ENCODE data around the gene MRPS7.

MRPS7 gene

DNA sequence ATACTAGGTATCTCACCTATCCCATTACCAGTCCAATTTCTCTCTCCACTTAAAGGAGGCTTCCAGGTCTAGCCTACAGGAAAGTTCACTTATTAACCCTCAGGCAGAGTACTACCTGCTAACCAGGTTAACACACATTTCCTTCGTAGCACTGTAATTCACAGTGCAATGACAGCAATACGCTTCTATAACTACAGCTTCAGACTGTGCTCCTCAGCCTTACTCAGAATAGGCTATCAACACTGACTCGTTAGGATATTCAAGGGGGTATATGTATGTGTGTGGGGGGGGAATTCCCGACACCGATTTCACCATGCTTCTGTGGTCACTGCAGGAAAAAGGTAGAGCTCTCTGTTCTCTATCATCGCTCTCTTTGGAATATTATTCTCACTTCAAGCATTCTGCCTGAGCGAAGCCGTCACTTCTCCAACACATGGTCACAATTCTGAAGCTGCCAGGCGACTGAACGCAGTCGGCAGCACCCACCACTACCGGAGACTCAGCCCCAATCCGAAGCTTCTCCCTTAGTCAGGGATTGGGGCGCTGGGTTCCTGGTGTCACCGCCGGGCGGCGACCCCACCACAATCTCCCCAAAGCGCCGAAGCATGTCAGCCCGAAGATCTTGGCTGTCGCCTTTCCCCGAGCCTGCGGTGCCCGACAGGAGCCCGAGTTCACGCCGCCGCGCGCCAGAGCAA, 891 bp upstream of the MRPS7 start:
- no peaks in the 10 kb centered on the region for H3K9me3 ChIP-seq (ENCODE audit: control insufficient read depth, low read length)
- peaks cover 13% of the 10 kb centered on the region for H3K4me1 ChIP-seq (ENCODE audit: control insufficient read depth, insufficient read depth, low read length, poor library complexity, severe bottlenecking)
- H3K4me3 ChIP-seq (ENCODE audit: insufficient read depth, low read depth, low read length, poor library complexity, severe bottlenecking): peak overlapping the region; percentile 83
- peak in 2 of 3 donors; percentile 27 to 34 for DNase-seq
- peaks cover 14% of the 10 kb centered on the region for H3K36me3 ChIP-seq (ENCODE audit: control insufficient read depth, insufficient read depth, low read length)
- H3K27me3 ChIP-seq (replicated peaks; ENCODE audit: control insufficient read depth, insufficient read depth, low read length, poor library complexity, severe bottlenecking): no peaks in the 10 kb centered on the region
- H3K27ac ChIP-seq (ENCODE audit: insufficient read depth, low read length, poor library complexity, severe bottlenecking): peak overlapping the region; percentile 96

- Histone ChIP-seq H3K9me3 (ENCODE audit: control insufficient read depth, low read length) (no peaks in the 10 kb centered on the region), H3K27ac (ENCODE audit: insufficient read depth, low read length, poor library complexity, severe bottlenecking) (peak overlapping the region; percentile 96), H3K27me3 (replicated peaks; ENCODE audit: control insufficient read depth, insufficient read depth, low read length, poor library complexity, severe bottlenecking) (no peaks in the 10 kb centered on the region), H3K4me1 (ENCODE audit: control insufficient read depth, insufficient read depth, low read length, poor library complexity, severe bottlenecking) (peaks cover 13% of the 10 kb centered on the region), H3K36me3 (ENCODE audit: control insufficient read depth, insufficient read depth, low read length) (peaks cover 27% of the 10 kb centered on the region), H3K4me3 (ENCODE audit: insufficient read depth, low read depth, low read length, poor library complexity, severe bottlenecking) (peak overlapping the region; percentile 83)
- DNase-seq: no peak
Measured at GRCh38 chr17:75262112-75262606, 480 bp downstream of the MRPS7 start.

GRCh38 chr17:75263055-75263454, 1.4 kb downstream of the MRPS7 start:
- H3K4me1 ChIP-seq (ENCODE audit: control insufficient read depth, insufficient read depth, low read length, poor library complexity, severe bottlenecking): peaks cover 13% of the 10 kb centered on the region
- no peaks in the 10 kb centered on the region for H3K27me3 ChIP-seq (replicated peaks; ENCODE audit: control insufficient read depth, insufficient read depth, low read length, poor library complexity, severe bottlenecking)
- no peaks in the 10 kb centered on the region for H3K9me3 ChIP-seq (ENCODE audit: control insufficient read depth, low read length)
- DNase-seq: no peak
- no peak overlapping the region for H3K4me3 ChIP-seq (ENCODE audit: insufficient read depth, low read depth, low read length, poor library complexity, severe bottlenecking)
- peaks cover 27% of the 10 kb centered on the region for H3K36me3 ChIP-seq (ENCODE audit: control insufficient read depth, insufficient read depth, low read length)
- H3K27ac ChIP-seq (ENCODE audit: insufficient read depth, low read length, poor library complexity, severe bottlenecking): no peak overlapping the region

GRCh38 chr17:75265614-75266315, 4.1 kb downstream of the MRPS7 start:
- Histone ChIP-seq H3K4me1 (ENCODE audit: control insufficient read depth, insufficient read depth, low read length, poor library complexity, severe bottlenecking) (peaks cover 9% of the 10 kb centered on the region), H3K27me3 (replicated peaks; ENCODE audit: control insufficient read depth, insufficient read depth, low read length, poor library complexity, severe bottlenecking) (no peaks in the 10 kb centered on the region), H3K9me3 (ENCODE audit: control insufficient read depth, low read length) (no peaks in the 10 kb centered on the region), H3K4me3 (ENCODE audit: insufficient read depth, low read depth, low read length, poor library complexity, severe bottlenecking) (no peak overlapping the region), H3K27ac (ENCODE audit: insufficient read depth, low read length, poor library complexity, severe bottlenecking) (no peak overlapping the region), H3K36me3 (ENCODE audit: control insufficient read depth, insufficient read depth, low read length) (peaks cover 27% of the 10 kb centered on the region)
- no peak for DNase-seq

- Histone ChIP-seq H3K4me3 (ENCODE audit: insufficient read depth, low read depth, low read length, poor library complexity, severe bottlenecking) (no peak overlapping the region), H3K9me3 (ENCODE audit: control insufficient read depth, low read length) (no peaks in the 10 kb centered on the region), H3K36me3 (ENCODE audit: control insufficient read depth, insufficient read depth, low read length) (peaks cover 27% of the 10 kb centered on the region), H3K4me1 (ENCODE audit: control insufficient read depth, insufficient read depth, low read length, poor library complexity, severe bottlenecking) (peaks cover 9% of the 10 kb centered on the region), H3K27ac (ENCODE audit: insufficient read depth, low read length, poor library complexity, severe bottlenecking) (no peak overlapping the region), H3K27me3 (replicated peaks; ENCODE audit: control insufficient read depth, insufficient read depth, low read length, poor library complexity, severe bottlenecking) (no peaks in the 10 kb centered on the region)
- DNase-seq: no peak
Measured at GRCh38 chr17:75266316-75267152, 4.9 kb downstream of the MRPS7 start.

DNA sequence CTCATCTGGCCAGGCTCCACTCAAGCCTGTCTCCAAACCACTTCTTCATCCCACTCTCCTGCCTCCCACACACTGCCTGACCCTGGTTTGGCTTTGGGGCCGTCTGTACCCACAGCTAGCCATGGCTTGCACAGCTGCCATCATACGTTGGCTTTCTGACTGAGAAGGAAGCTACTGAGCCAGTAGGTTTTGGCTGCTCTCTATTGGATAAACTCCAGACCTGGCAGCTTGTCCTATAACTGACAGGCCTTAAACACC, 5.4 kb downstream of the MRPS7 start:
- DNase-seq: no peak
- no peaks in the 10 kb centered on the region for H3K9me3 ChIP-seq (ENCODE audit: control insufficient read depth, low read length)
- H3K27ac ChIP-seq (ENCODE audit: insufficient read depth, low read length, poor library complexity, severe bottlenecking): no peak overlapping the region
- H3K4me1 ChIP-seq (ENCODE audit: control insufficient read depth, insufficient read depth, low read length, poor library complexity, severe bottlenecking): peaks cover 14% of the 10 kb centered on the region
- no peak overlapping the region for H3K4me3 ChIP-seq (ENCODE audit: insufficient read depth, low read depth, low read length, poor library complexity, severe bottlenecking)
- no peaks in the 10 kb centered on the region for H3K27me3 ChIP-seq (replicated peaks; ENCODE audit: control insufficient read depth, insufficient read depth, low read length, poor library complexity, severe bottlenecking)
- peaks cover 27% of the 10 kb centered on the region for H3K36me3 ChIP-seq (ENCODE audit: control insufficient read depth, insufficient read depth, low read length)

- peaks cover 19% of the 10 kb centered on the region for H3K4me1 ChIP-seq (ENCODE audit: control insufficient read depth, insufficient read depth, low read length, poor library complexity, severe bottlenecking)
- H3K4me3 ChIP-seq (ENCODE audit: insufficient read depth, low read depth, low read length, poor library complexity, severe bottlenecking): no peak overlapping the region
- peaks cover 27% of the 10 kb centered on the region for H3K36me3 ChIP-seq (ENCODE audit: control insufficient read depth, insufficient read depth, low read length)
- H3K27me3 ChIP-seq (replicated peaks; ENCODE audit: control insufficient read depth, insufficient read depth, low read length, poor library complexity, severe bottlenecking): no peaks in the 10 kb centered on the region
- H3K9me3 ChIP-seq (ENCODE audit: control insufficient read depth, low read length): no peaks in the 10 kb centered on the region
- DNase-seq: no peak
- H3K27ac ChIP-seq (ENCODE audit: insufficient read depth, low read length, poor library complexity, severe bottlenecking): no peak overlapping the region
Measured at GRCh38 chr17:75267411-75268232, 5.9 kb downstream of the MRPS7 start.

- no peaks in the 10 kb centered on the region for H3K27me3 ChIP-seq (replicated peaks; ENCODE audit: control insufficient read depth, insufficient read depth, low read length, poor library complexity, severe bottlenecking)
- peaks cover 20% of the 10 kb centered on the region for H3K36me3 ChIP-seq (ENCODE audit: control insufficient read depth, insufficient read depth, low read length)
- H3K4me1 ChIP-seq (ENCODE audit: control insufficient read depth, insufficient read depth, low read length, poor library complexity, severe bottlenecking): peaks cover 20% of the 10 kb centered on the region
- no peaks in the 10 kb centered on the region for H3K9me3 ChIP-seq (ENCODE audit: control insufficient read depth, low read length)
- H3K27ac ChIP-seq (ENCODE audit: insufficient read depth, low read length, poor library complexity, severe bottlenecking): peak overlapping the region; percentile 86
- H3K4me3 ChIP-seq (ENCODE audit: insufficient read depth, low read depth, low read length, poor library complexity, severe bottlenecking): peak overlapping the region; percentile 84
- no peak for DNase-seq
Measured at GRCh38 chr17:75269844-75270217, 8.2 kb downstream of the MRPS7 start.

DNA sequence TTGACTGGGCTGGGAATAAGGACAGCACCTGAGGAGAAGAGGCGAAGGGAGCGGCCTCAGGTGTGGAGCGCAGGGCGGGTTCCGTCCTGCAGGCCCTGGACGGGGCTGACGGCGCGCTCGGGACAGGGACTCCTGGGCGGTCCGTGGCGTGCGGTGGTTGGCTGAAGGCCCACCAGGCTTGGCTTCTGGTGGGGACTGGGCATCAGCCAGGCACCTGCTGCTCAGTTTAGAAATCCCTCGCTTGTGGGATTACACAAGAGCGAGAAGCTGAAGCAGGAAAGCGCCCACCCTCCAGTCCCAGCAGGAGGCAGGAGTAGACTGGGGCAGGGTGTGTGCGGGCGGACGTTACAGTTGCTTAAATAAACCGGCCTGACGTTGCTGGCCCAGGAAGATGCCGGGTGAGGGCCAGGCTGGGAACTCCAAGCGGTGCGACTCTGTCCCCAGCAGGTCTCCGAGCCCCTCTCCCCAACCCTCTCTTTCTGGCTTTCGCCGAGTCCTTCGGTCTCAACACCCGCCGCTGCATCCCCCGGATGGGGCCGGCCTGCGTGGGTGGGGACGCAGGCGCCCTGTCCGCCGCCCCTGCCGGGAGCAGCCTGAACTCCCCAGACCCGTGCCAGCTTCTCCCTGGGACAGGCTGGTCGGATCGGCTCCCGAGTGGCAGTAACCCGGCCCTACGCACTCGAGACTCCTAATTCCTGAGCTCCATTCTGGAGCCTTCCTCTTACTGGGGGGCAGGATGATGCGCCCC, 8.7 kb downstream of the MRPS7 start:
- H3K9me3 ChIP-seq (ENCODE audit: control insufficient read depth, low read length): no peaks in the 10 kb centered on the region
- no peaks in the 10 kb centered on the region for H3K27me3 ChIP-seq (replicated peaks; ENCODE audit: control insufficient read depth, insufficient read depth, low read length, poor library complexity, severe bottlenecking)
- DNase-seq: peak in 1 of 3 donors; percentile 31
- peak overlapping the region; percentile 86 for H3K27ac ChIP-seq (ENCODE audit: insufficient read depth, low read length, poor library complexity, severe bottlenecking)
- H3K4me3 ChIP-seq (ENCODE audit: insufficient read depth, low read depth, low read length, poor library complexity, severe bottlenecking): peak overlapping the region; percentile 84
- peaks cover 18% of the 10 kb centered on the region for H3K36me3 ChIP-seq (ENCODE audit: control insufficient read depth, insufficient read depth, low read length)
- H3K4me1 ChIP-seq (ENCODE audit: control insufficient read depth, insufficient read depth, low read length, poor library complexity, severe bottlenecking): peaks cover 20% of the 10 kb centered on the region

Measured in effector memory CD4-positive, alpha-beta T cell (primary cell).